Transverse colon (tissue), 4 donors: ENCODE results near the gene MBOAT7. TPM values are rescaled to one million over a fixed set of nuclear protein-coding genes. Genes with fewer than 3 reads are reported as not detected.
A peak's percentile ranks its signal among the peaks of the same experiment; 100 is the strongest.
"Not testable (repeated sequence)": the region's sequence is repeated elsewhere in the genome, so short reads cannot be mapped to it uniquely, and the experiment has no call there.

Source experiments
- DNase-seq: peaks from one replicate; pipeline ENCODE4 v3.0.0-alpha.2; 2019
- H3K27ac ChIP-seq, 4 donors: fragments of 200-600 bp; sonication (generic); 2 replicates each; pipeline ENCODE4 v1.5.1; 2016 to 2018; ENCODE audit warnings: inconsistent platforms in 4 of 4
- H3K27me3 ChIP-seq: fragments of 200-600 bp; sonication (generic); 2 replicates; pipeline ENCODE4 v1.5.1; 2017; ENCODE audit warnings: inconsistent platforms
- H3K36me3 ChIP-seq, 4 donors: fragments of 200-600 bp; sonication (generic); 2 replicates each; pipeline ENCODE4 v1.5.1; 2017 to 2019; ENCODE audit warnings: inconsistent platforms in 4 of 4
- H3K4me1 ChIP-seq, 4 donors: fragments of 200-600 bp; sonication (generic); 2 replicates each; pipeline ENCODE4 v1.5.1; 2017 to 2020; ENCODE audit warnings: inconsistent platforms in 4 of 4
- H3K4me3 ChIP-seq, 4 donors: fragments of 200-600 bp; sonication (generic); 1 replicate in 1 of 4; 2 replicates in 3 of 4; pipeline versions ENCODE4 v1.5.1 to v1.6.1; 2017 to 2019; ENCODE audit warnings: inconsistent platforms in 4 of 4
- H3K9me3 ChIP-seq, 2 donors: fragments of 200-600 bp; sonication (generic); 2 replicates each; pipeline ENCODE4 v1.5.1; 2017 to 2019; ENCODE audit warnings: inconsistent platforms in 2 of 2
- EP300 ChIP-seq: sonication (generic); formaldehyde crosslinking; IDR thresholded peaks from one replicate; pipeline ENCODE4 v1.6.1; 2017; ENCODE audit warnings: antibody characterized with exemption, low read depth
- POLR2A ChIP-seq: fragments of 450-650 bp; IDR thresholded peaks from one replicate; pipeline ENCODE4 v1.6.1; 2016; ENCODE audit warnings: antibody characterized with exemption, mild to moderate bottlenecking, moderate library complexity
- POLR2AphosphoS5 ChIP-seq, 3 donors: sonication (generic); formaldehyde crosslinking; IDR thresholded peaks; one replicate each; pipeline ENCODE4 v1.6.1; 2016; ENCODE audit warnings: antibody characterized with exemption in 3 of 3
- WGBS, 2 donors: methylation state at CpG; one replicate each; pipeline ENCODE4 v1.1.5; 2018; ENCODE audit warnings: low coverage in 1 of 2; 5-methylcytosine and 5-hydroxymethylcytosine counted together
- in situ Hi-C, 4 donors: fragments of 200-750 bp; cut with MboI; loops; one replicate each; pipeline versions ENCODE4 v1.15.0 to v1.15.1; 2017; ENCODE audit warnings: low sequenced_read_pairs in 3 of 4, low pct_ligation_motif_present in 1 of 4, low pct_unique_long_range_greater_than_20kb in 1 of 4
- intact Hi-C: fragments of 100-400 bp; cut with DNase I; formaldehyde crosslinking; loops from one replicate; pipeline ENCODE4 v1.15.1; 2023; ENCODE audit warnings: low total_unique reads
- total RNA-seq, 4 donors: library from RNA; depleted of rRNA; stranded (reverse); fragments of >200 nt; gene quantifications; one replicate each; pipeline ENCODE4 v1.1.0, GENCODE V29; 2016
- TF ChIP-seq, protein P1 (sequence below), 5 experiments: fragments of 200-600 bp in 3 of 5; fragments of 450-650 bp in 2 of 5; sonication (generic) in 3 of 5; IDR thresholded peaks; 1 replicate in 2 of 5; 2 replicates in 3 of 5; pipeline ENCODE4 v1.5.1; 2016 to 2017; ENCODE audit warnings: antibody characterized with exemption in 5 of 5, inconsistent platforms in 3 of 5, mild to moderate bottlenecking in 2 of 5, moderate library complexity in 1 of 5

Gene MBOAT7
- total RNA-seq, 4 donors from 2014 or later, result 180 to 249 (median 218) TPM

DNA sequence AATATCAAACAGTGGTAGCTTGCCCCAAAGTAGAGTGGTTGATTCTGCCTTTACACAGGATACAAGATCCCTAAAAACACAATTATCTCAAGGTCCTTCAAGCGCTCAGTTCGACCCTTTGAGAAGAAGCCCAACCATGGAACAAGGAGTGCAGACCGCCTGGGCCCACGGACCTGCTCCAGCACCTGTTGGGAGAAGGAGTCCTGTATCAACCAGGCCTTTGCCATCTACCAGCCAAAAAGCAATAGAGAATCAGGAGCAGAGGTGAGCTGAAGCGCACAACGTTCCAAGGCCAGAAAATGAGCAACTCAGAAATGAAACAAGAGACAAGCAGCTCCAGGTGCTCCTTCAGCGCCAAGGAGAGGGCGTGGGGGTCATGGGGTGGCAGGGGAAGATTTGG, 39.8 kb upstream of the MBOAT7 start:
- no peak for DNase-seq
- 90% methylated on average over 8 of the region's 8 CpGs; no CpG with 5 or more reads in 1 of the 2 donors for WGBS, 2 donors
- intact Hi-C loops, result no loop called here
- in situ Hi-C loops, result loop anchor here in 1 of 4 donors (5.0 kb wide), 1 partner anchor 52 kb away; no protein-coding TSS in a partner anchor
- Histone ChIP-seq H3K9me3 (no peaks in the 10 kb centered on the region), H3K27ac (no peak overlapping the region), H3K4me1 (peaks cover 0 to 3% (median 0%) of the 10 kb centered on the region in 4 donors), H3K4me3 (no peak overlapping the region), H3K36me3 (no peaks in the 10 kb centered on the region), H3K27me3 (peaks cover 17% of the 10 kb centered on the region)
- TF ChIP-seq POLR2A (no peak), EP300 (no peak), POLR2AphosphoS5 (IDR thresholded peaks at IDR 0.05) (no peak)
- TF ChIP-seq, protein P1, sequence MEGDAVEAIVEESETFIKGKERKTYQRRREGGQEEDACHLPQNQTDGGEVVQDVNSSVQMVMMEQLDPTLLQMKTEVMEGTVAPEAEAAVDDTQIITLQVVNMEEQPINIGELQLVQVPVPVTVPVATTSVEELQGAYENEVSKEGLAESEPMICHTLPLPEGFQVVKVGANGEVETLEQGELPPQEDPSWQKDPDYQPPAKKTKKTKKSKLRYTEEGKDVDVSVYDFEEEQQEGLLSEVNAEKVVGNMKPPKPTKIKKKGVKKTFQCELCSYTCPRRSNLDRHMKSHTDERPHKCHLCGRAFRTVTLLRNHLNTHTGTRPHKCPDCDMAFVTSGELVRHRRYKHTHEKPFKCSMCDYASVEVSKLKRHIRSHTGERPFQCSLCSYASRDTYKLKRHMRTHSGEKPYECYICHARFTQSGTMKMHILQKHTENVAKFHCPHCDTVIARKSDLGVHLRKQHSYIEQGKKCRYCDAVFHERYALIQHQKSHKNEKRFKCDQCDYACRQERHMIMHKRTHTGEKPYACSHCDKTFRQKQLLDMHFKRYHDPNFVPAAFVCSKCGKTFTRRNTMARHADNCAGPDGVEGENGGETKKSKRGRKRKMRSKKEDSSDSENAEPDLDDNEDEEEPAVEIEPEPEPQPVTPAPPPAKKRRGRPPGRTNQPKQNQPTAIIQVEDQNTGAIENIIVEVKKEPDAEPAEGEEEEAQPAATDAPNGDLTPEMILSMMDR (IDR thresholded peaks at IDR 0.05), result no peak

DNA sequence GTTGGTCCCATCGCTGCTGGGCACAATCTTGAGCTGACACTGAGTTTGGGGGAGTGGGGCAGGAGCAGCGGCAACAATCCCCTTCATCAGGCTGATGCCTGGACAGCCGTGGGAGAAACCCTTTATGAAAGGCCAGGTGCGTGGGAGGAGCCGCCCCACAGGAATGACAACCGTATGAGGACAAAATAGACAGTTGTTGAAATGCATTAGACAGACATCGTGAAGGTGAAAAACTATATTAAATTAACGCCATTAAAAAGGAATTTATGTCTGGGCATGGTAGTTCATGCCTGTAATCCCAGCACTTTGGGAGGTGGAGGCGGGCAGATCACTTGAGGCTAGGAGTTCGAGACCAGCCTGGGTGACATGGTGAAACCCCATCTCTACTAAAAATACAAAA, 35.2 kb upstream of the MBOAT7 start:
- H3K27ac ChIP-seq, H3K4me1 ChIP-seq, H3K9me3 ChIP-seq, H3K4me3 ChIP-seq, DNase-seq, H3K36me3 ChIP-seq, intact Hi-C loops: not testable (repeated sequence)
- H3K27me3 ChIP-seq, result peaks cover 22% of the 10 kb centered on the region
- in situ Hi-C loops, result loop anchor here in 1 of 4 donors (5.0 kb wide), 1 partner anchor 47 kb away; no protein-coding TSS in a partner anchor
- WGBS, 2 donors, result 65% methylated on average over 10 of the region's 10 CpGs; no CpG with 5 or more reads in 1 of the 2 donors

DNA sequence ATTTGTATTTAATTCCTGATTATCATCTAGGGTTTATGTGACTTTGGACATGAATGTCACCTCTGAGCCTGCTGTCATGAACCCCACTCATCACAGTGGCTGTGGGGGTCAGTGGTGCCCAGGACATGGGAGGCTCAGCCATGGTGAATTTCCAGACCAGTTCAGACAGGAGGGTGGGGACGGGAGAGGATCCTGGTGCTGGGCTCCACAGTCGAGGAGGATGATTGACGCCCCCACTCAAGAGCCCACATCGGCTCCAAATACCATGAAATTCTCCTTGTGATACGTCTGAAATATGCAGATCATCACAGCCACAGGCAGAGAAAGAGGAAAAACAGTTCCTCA, 34.5 kb upstream of the MBOAT7 start:
- H3K4me3 ChIP-seq, H3K9me3 ChIP-seq, intact Hi-C loops, in situ Hi-C loops, H3K4me1 ChIP-seq, DNase-seq, H3K36me3 ChIP-seq, H3K27ac ChIP-seq: not testable (repeated sequence)
- H3K27me3 ChIP-seq, result peaks cover 22% of the 10 kb centered on the region
- 58% methylated on average over 5 of the region's 5 CpGs; no CpG with 5 or more reads in 1 of the 2 donors for WGBS, 2 donors

DNA sequence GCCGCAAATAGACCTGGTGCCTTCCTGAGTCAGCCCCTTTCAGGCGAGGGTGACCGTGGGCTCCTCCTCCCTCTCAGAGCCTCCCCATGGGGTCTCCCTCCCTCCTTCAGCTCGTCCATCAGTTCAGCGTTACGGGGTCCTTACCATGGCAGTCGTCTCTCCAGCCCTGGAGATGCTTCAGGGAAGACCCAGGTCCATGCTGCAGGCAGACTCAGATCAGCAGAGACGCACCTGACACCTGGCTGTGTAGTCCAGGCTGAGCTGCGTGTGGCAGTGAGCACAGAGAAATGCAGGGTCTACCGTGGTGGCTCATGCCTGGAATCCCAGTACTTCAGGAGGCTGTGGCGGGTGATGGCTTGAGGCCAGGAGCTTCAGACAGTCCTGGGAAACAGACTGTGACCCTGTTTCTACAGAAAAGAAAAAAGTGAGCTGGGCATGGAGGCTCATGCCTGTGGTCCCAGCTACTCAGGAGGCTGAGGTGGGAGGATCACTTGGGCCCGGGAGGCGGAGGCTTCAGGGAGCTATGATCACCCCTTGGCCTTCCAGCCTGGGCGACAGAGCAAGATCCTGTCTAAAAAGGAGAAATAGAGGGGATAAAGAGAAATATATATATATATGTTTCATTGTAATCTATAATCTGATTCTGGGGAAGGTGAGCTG, 34.0 kb upstream of the MBOAT7 start:
- H3K4me3 ChIP-seq, in situ Hi-C loops, H3K4me1 ChIP-seq, intact Hi-C loops, H3K27ac ChIP-seq, DNase-seq, H3K36me3 ChIP-seq, H3K9me3 ChIP-seq: not testable (repeated sequence)
- WGBS, 2 donors, result 44 to 50% methylated on average over 7 to 14 of the region's 14 CpGs
- H3K27me3 ChIP-seq, result peaks cover 22% of the 10 kb centered on the region

DNA sequence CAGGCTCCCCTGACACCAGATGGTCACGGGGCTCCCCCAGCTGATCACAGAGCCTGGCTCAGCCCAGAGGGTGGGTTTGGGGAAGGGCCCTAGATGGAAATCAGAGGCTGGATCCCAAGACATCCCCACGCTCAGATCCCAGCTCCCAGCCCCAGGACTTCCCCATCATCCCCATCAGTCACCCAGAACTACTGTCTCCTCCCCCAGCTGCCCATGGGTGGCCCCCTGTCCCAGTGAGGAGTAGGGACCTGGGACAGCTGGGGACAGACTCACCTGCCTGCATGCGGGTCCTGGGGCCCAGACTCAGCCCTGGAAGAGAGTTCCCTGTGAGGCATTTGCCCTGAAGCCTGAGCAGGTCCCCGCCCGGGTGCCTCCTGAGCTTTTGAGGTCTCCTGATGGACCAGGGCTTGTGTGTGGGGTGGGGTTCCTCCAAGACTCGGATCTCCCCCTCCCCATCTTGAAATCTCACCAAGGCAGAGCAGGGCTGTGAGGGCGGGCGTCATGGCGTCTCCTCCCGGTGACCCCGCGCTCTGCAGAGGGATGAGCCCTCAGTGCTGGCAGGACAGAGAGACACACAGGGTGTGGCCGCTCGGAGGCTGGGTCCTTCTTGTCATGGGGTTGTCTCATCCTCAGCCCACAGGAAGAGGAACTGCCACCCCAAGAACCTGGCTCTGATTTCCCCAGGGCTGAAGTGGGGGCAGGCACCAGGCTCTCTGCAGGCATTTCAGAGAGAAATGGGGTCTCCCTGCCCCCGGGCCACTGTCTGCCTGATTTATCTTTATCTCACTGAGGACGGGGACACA, 33.3 kb upstream of the MBOAT7 start, which contains the start of gene LILRB3:
Gene LILRB3, minus strand, starts transcription at position 534 of the 803 bp plus-strand sequence. Its CDS starts 31 bp downstream, at position 503.
- H3K4me1 ChIP-seq, H3K36me3 ChIP-seq, H3K9me3 ChIP-seq, H3K27ac ChIP-seq, in situ Hi-C loops, intact Hi-C loops: not testable (repeated sequence)
- DNase-seq, result peak; percentile 17
- H3K27me3 ChIP-seq, result peaks cover 22% of the 10 kb centered on the region
- peak within 1 kb of the TSS in 1 of 4 donors; percentile 5 for H3K4me3 ChIP-seq
- WGBS, 2 donors, result 20 to 48% methylated on average over 2 to 16 of the region's 16 CpGs

DNA sequence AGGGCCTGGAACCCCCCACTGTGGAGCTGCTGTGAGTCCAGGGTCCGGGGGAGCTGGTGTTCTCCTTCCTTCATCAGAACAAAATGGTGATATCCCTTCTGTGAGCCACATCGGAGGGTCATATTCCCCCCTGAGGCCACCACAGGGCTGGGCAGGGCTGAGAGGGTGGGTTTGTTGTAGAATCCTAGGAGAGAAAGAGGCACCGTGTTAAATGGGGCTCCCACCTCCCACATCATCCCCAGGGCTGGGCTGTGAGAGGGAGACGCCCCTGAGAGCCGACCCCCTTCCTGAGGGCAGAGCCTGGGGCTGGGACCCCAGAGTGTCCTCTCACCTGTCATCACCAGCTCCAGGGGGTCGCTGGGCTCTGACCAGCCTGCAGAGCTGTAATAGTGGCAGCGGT, 32.6 kb upstream of the MBOAT7 start:
- H3K36me3 ChIP-seq, H3K27ac ChIP-seq, H3K4me3 ChIP-seq, H3K9me3 ChIP-seq, H3K4me1 ChIP-seq, in situ Hi-C loops, intact Hi-C loops, DNase-seq: not testable (repeated sequence)
- peaks cover 22% of the 10 kb centered on the region for H3K27me3 ChIP-seq
- WGBS, 2 donors, result 65% methylated on average over 7 of the region's 7 CpGs; no CpG with 5 or more reads in 1 of the 2 donors

DNA sequence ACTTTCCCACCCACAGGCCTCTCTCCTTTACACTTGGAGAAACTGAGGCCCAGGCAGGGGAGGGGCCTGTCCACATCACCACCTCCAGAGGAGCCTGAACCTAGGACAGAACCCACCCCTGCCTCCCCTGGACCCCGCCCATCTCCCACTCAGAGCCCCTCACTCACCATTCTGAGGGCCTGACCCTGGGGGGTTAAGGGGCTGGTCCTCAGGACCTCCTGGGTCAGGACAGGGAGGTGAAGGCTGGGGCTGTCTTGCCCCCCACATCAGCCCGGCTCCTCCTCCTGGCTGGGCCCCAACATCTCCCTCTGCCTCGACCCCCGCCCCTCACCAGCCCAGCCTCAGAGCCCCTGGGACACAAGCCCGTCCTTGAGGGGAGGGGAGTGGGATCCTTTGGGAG, 30.3 kb upstream of the MBOAT7 start:
- H3K4me1 ChIP-seq, in situ Hi-C loops, H3K9me3 ChIP-seq, H3K36me3 ChIP-seq, DNase-seq, H3K4me3 ChIP-seq, H3K27ac ChIP-seq, intact Hi-C loops: not testable (repeated sequence)
- H3K27me3 ChIP-seq, result peaks cover 22% of the 10 kb centered on the region
- WGBS, 2 donors, result 69 to 100% methylated on average over 1 to 2 of the region's 5 CpGs
